Stimulated activated CD4-positive, alpha-beta T cell treated with anti-CD3 and anti-CD28 coated beads, TNF-alpha, amount 100 ng/mL, for 24 hours (primary cell): Measurements from ENCODE around the gene ASB2.

ENCODE experiments used
- DNase-seq, 3 experiments: peaks; one replicate each; pipeline ENCODE4 v3.0.0-alpha.2; 2020; ENCODE audit warnings: low read depth in 3 of 3

ASB2 gene

GRCh38 chr14:93981316-93982229, 5.2 kb upstream of the ASB2 start:
- DNase-seq = no peak

- DNase-seq = no peak
Observed at GRCh38 chr14:93980456-93981201, 4.3 kb upstream of the ASB2 start.

GRCh38 chr14:93978735-93979134, 2.4 kb upstream of the ASB2 start:
- no peak for DNase-seq

GRCh38 chr14:93977790-93978581, 1.6 kb upstream of the ASB2 start:
- peak; percentile 56 to 71 (median 71) for DNase-seq

GRCh38 chr14:93977171-93977570, 801 bp upstream of the ASB2 start:
- DNase-seq = no peak

- no peak for DNase-seq
Observed at GRCh38 chr14:93975791-93976476, 436 bp downstream of the ASB2 start.

GRCh38 chr14:93974833-93975232, 1.5 kb downstream of the ASB2 start:
- DNase-seq = no peak

GRCh38 chr14:93974299-93974698, 2.1 kb downstream of the ASB2 start:
- DNase-seq = no peak

- DNase-seq = no peak
Observed at GRCh38 chr14:93973607-93974006, 2.8 kb downstream of the ASB2 start.

GRCh38 chr14:93972618-93973205, 3.7 kb downstream of the ASB2 start:
- DNase-seq = no peak

- no peak for DNase-seq
Observed at GRCh38 chr14:93971635-93972027, 4.7 kb downstream of the ASB2 start.

- DNase-seq = peak in 1 of 3 experiments; percentile 66
Observed at GRCh38 chr14:93970965-93971634, 5.3 kb downstream of the ASB2 start.

- peak in 1 of 3 experiments; percentile 63 for DNase-seq
Observed at GRCh38 chr14:93970585-93970964, 5.8 kb downstream of the ASB2 start.

GRCh38 chr14:93969082-93969828, 7.1 kb downstream of the ASB2 start:
- DNase-seq = no peak

- no peak for DNase-seq
Observed at GRCh38 chr14:93967637-93968250, 8.6 kb downstream of the ASB2 start.

- no peak for DNase-seq
Observed at GRCh38 chr14:93965946-93966474, 10.4 kb downstream of the ASB2 start.

- no peak for DNase-seq
Observed at GRCh38 chr14:93965287-93965821, 11.0 kb downstream of the ASB2 start.

- DNase-seq = no peak
Observed at GRCh38 chr14:93964820-93965286, 11.5 kb downstream of the ASB2 start.

GRCh38 chr14:93964281-93964680, 12.1 kb downstream of the ASB2 start:
- no peak for DNase-seq
